SH-SY5Y (cell line): Measurements from ENCODE around the gene ZBTB46.

ENCODE experiments used
- GATA2 ChIP-seq: IDR thresholded peaks from 2 replicates; pipeline ENCODE4 v1.6.1; 2011; ENCODE audit warnings: mild to moderate bottlenecking, low read depth, low read length
- GATA3 ChIP-seq: IDR thresholded peaks from 2 replicates; pipeline ENCODE4 v1.6.1; 2011; ENCODE audit warnings: low read depth, mild to moderate bottlenecking, low read length, moderate library complexity

DNA sequence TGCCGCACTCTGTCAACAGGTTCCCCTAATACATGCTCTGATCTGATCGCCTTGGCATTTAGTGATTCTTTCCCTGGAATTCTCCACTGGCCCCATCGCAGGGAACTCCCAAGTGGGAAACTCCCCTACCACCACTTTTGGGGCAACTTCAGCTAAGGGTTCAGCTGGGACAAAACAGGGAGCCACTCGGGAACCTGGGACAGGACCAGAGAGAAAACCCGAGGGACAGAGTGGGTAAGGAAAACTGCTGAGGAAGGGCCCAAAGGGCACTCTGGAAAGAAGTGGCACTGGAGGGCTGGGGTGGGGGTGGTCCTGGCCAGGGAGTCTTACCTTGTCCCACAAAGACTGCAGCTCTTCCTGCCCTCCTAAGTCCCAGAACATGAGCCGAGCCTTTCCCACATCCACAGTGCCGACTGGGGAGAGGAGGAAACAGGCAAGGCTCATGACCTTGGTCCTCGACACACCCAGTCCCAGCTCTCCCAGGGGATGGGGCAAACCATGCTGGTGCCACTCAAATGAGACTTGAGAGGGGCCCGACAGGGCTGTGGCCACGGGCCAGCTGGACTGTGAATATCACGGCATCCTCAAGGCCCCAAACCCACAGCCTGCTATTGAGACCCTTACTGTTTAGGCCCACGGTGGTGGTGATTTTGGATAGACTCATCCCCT is 124.9 kb downstream of the ZBTB46 start:
- TF ChIP-seq GATA2: no peak
- no peak for TF ChIP-seq GATA3
